Thyroid gland (tissue), 4 donors: ENCODE measurements around the gene WNT7B.

Source experiments
- CTCF ChIP-seq, 6 experiments: fragments of 200-600 bp in 3 of 6; fragments of 450-650 bp in 3 of 6; sonication (generic) in 3 of 6; IDR thresholded peaks; one replicate each; pipeline ENCODE4 v1.5.1; 2016 to 2019; ENCODE audit warnings: antibody characterized with exemption in 6 of 6, mild to moderate bottlenecking in 2 of 6, inconsistent platforms in 1 of 6, moderate library complexity in 1 of 6
- POLR2A ChIP-seq, 2 donors: fragments of 450-650 bp; IDR thresholded peaks; one replicate each; pipeline ENCODE4 v1.6.1; 2017; ENCODE audit warnings: antibody characterized with exemption in 2 of 2, mild to moderate bottlenecking in 2 of 2, moderate library complexity in 1 of 2

DNA sequence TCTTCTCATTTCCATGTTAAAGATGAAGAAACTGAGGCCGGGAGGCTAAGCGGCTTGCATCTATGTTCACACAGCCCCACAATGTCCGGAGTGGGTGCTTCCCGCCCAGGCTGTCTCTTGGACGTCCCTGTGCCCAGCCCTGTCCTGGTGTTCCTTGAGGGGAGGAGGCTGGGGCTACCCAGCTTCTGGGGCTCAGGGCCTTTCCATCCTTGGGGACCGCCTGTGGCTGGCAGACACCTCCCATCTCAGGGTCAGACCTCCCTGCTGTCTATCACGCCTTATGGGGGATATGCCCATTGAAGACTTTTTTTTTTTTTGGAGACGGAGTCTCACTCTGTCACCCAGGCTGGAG is 95.5 kb downstream of the WNT7B start:
- TF ChIP-seq CTCF (IDR thresholded peaks at IDR 0.05) (no peak), POLR2A (IDR thresholded peaks at IDR 0.05) (no peak)
